HG03558 (cell line): ENCODE results near the gene CHST15.

Source experiments
- ATAC-seq: cut with Tn5 transposase; IDR thresholded peaks from one replicate; pipeline ENCODE4 v1.9.1; 2021; ENCODE audit warnings: moderate number of reproducible peaks; ENCODE audit not compliant: unreplicated experiment; ENCODE audit errors: extremely low read depth

Gene CHST15

DNA sequence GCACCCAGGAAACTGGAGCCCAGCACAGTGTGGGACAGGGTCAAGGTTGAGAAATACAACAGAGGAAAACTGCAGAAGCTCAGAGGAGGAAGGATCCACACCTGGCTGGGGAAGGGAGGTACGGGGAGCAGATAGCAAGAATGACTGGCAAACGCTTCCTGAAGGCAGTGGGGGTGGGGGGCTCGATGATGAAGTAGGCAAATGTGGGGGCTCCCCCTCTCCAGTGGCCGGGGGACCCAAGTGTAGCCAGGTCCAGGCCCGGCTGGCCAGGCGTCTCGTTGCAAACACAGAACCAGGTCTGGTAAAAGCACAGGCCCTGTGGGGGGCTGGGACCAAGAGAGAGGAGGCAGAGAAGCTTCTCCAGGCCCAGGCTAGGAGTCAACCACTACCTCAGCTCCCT lies 7.7 kb downstream of the CHST15 start:
- no peak for ATAC-seq

- ATAC-seq: no peak
These were observed 8.7 kb downstream of the CHST15 start for GRCh38 chr10:124084708-124085107.

DNA sequence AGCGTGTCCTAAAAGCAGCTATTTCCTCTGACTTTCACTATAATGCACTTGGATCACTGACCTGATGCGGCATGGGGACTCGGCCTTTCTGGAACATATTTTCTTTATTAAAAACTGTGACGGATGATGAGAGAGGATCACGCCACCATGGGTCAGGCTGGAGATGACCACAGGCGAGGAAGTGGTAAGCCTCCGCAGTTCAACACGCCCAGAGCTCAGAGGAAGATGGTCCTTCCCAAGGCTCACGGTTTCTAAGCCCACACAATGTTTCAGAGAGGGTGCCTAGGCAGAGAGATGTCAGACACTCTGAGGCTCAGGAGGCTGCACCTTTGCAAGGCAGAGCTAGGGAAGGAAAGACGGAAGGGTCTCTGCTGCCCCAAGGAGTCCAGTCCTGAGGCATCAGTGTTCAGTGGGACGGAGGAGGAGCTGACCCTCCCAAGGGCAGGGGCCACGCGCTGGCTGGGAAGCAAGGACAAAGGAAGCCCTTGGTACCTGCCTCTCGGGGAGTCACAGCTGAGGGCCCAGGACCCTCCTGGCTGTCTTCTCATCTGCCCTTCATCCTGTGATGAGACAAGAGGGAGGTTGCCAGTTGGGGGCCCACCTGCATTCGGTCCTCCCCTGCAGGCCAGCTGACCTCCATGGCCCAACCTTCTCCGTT lies 9.5 kb downstream of the CHST15 start:
- no peak for ATAC-seq

GRCh38 chr10:124083047-124083739 lies 10.2 kb downstream of the CHST15 start:
- ATAC-seq: no peak

- no peak for ATAC-seq
These were observed 10.8 kb downstream of the CHST15 start for GRCh38 chr10:124082555-124082954.

GRCh38 chr10:124081547-124082140 lies 11.8 kb downstream of the CHST15 start:
- no peak for ATAC-seq

- no peak for ATAC-seq
These were observed 13.5 kb downstream of the CHST15 start for GRCh38 chr10:124079864-124080263.

GRCh38 chr10:124078714-124079113 lies 14.7 kb downstream of the CHST15 start:
- no peak for ATAC-seq

- ATAC-seq: no peak
These were observed 15.4 kb downstream of the CHST15 start for GRCh38 chr10:124078028-124078427.

DNA sequence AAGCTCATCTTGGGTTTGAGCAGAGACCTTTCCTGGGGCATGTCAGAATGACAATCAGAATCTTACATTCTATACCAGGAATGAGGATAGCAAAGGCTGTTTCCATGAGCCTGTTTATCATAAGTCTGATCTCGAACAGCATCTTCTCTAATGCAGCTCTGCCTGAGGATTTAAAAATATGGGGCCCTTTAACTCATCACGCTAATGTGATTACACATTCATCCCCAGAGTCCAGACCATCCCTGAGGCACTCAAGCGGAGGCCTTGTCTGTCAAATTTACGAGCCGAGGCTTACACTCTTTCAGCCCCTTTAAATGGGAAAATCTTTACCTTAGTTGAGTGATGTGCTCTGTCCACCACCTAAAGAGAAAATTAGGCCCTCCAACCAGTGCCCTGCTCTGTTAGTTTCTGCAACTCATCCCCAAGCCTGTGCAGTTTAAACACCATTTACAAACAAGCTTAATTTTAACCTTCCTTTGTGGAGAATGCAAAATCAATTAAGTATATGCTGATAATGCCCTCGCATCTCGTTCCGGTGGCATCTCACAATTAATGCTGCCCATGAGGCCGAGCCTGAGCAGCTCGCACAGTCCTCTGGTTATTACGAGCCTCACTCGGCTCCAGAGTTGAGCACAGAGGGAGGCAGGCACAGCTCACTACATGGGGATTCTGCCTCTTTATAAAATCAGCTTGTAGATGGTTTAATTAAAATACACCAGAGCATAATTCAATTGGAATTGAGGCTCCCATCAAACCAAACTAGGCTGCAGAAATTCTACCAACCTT lies 16.0 kb downstream of the CHST15 start:
- ATAC-seq: no peak

DNA sequence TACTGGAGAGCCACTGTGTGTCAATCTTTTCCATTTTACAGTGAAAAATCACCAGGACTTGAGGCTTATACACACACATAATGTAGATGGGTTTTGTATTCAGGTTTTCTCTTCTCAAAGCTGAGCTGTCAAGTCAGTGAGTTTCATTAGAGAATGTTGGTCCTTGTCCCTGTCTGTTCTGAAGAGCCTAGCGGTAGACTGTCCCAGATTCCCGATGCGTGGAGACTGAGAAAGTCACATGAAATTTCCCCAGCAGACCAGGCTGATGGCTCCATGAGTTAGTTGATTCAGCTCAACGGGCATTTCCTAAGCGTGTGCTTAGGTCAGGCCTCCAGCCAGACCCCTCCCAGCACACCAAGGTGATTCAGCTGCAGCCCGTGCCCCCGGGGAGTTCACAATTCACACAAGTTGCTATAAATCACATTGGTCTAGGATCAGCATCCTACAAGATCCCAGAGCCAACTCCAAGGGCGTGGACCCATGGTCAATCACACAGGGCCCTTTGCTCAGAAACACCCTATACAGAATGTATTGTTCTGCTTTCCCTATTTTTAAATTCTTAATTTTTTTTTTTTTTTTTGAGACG lies 17.2 kb downstream of the CHST15 start:
- ATAC-seq: no peak

DNA sequence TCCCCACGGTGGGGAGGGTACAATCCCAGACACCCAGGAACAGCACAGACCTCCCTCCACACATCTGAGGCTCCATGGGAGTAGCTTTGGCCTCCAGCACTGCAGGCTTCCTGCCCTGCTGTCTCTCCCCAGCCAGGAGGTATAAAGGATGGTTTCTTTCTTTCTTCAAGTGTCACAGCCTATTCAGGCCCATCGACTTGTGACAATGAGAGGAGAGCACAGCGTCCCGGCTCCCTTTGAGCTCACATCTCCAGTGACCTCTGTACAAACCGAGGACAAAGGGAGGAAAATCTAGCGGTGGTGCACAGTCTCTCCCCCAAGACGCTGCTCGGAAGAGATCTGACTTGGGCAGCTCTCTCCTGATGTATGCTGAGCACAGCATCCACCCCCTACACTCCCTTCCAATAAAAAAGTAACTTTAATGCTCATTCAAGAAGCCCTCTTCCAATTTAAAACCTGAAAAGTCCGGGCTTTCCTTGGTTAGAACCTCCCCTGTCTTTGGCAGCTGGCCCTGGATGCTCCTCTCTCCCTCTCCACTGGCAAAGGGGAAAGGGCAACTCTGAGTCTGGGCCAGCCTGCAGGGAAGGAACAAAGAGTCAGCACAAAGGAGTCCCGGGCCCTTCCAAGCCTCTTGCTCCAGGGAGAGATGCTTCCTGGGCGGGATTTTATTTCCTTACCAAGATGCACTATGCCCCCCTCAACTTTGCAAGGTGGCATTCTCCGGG lies 18.0 kb downstream of the CHST15 start:
- ATAC-seq: no peak

DNA sequence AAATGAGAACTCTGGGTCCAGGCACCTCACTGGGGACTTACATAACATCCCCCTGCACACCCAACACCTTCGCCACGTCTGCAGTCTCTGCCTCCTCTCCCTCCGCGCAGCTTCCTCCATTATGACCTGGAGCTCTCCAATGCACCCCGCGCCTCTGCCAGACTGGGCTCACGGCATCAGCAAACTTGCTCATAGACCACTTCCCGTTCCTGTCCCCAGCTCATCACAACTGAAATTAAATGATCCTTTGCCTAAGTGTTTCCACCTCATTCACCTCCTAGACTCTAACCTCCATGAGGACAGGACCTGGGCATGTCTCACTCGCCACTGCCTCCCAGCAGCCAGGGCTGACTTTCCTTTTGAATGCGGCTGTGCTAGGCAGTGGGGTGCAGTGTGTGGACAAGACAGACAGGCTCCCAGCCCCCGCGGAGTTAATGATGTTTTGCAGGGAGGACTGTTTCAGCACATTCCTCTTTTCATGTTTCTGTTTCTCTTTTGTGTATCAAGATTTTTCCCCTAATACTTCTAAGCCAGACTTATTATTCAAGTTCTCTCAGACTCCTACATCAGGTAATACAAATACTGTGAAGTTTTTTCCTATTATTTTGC lies 18.8 kb downstream of the CHST15 start:
- ATAC-seq: no peak

DNA sequence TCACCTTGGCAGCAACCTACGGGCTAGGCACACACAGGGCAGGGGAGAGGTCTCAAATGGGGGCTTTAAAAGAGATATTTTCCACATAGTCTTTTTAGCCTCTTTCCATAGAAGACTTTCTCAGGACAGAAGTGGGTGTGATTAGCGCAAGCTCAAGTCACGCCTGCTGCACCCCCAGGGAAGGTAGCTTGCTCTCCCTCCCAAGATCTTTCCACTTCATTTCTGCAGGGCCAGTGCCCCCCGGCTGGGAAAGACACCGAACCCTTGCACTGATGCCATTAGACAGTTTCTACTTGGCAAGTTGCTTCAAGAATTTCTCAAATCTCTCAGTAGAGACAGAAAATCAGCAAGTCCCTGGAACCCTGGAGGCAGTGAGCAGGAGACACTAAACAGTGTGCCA lies 19.4 kb downstream of the CHST15 start:
- no peak for ATAC-seq

DNA sequence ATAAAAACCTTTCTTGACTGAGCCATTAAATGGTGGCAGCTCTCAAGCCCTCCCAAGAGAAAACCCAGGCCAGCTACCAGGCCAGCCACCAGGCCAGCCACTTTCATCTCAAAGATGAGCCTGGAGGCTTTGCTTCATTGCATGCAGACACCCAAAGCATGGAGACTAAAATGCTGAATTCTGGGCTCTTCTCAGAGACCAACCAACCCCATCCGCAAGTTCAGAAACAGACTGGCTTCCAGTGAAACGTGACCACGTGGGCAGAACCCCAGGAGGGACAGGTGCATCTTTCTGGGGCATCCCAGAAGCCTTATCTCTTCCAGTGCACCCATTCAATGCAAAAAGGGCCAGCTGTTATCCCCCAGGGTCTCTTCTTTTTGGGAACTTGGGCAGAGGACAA lies 20.9 kb downstream of the CHST15 start:
- no peak for ATAC-seq

DNA sequence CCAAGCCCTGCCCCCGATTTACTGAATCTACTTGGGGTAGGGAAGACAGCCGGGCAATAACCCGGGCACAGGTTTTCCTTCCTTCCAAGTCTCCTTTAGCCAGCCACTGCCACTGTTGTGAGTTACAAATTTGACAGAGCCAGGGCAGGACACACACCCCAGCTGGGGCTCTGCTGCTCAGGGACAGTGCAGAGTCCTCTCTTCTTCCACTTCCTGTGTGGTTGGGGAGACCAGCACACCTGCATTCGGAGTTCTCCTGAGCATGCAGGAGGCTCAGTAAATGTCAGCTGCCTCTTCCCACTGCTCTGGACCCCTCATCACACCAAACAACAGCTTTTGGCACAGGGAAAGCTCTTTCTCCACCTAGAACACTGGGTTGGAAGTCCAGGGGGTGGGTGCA lies 21.3 kb downstream of the CHST15 start:
- ATAC-seq: no peak

DNA sequence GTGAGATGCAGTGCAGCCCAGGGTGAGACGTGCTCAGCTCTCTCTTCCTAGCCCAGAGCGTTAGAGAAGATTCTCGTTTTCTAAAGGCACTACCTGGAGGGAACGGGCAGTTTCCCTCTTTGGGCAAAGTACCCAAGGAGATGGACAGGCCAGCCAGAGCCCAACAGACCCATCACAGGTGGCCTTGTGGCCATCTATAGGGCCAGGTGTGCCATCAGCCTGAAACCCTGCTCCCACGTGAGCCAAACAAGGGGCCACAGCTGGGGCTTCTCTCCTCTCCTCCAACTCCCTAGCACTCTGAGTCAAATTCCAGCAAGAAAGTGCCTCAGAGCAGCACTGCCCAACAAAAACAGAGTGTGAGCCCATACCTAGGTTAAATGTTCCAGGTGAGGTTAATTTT lies 22.3 kb downstream of the CHST15 start:
- ATAC-seq: no peak

DNA sequence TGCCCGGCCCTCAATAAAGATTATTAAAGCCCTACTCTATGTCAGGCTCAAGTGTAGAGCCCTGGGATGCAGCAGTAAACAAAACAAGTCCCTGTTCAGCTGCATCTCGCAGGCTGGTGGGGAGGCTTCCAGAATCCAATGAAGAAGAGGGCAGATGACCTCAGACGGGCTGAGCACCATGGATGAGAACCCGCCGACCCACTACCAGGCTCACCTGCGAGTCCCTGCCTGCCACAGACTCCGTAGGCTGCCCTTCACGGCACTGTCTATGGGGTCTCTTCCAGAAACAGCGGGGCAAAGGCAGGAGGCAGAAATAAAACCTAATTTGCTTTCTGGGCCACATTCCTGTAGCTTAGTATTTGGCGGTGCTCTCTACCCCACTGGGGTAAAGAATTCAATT lies 22.7 kb downstream of the CHST15 start:
- ATAC-seq: no peak
